ENCODE data around the gene ECHDC1. TPM values are rescaled to one million over a fixed set of nuclear protein-coding genes. Genes with fewer than 3 reads are reported as not detected.

ECHDC1 gene
- total and polyA plus RNA-seq, 2 of the 8 experiments (the other 6 are each of a cell fraction or from before 2014, with no cell fraction given): 11.3 to 60.5 TPM

DNA sequence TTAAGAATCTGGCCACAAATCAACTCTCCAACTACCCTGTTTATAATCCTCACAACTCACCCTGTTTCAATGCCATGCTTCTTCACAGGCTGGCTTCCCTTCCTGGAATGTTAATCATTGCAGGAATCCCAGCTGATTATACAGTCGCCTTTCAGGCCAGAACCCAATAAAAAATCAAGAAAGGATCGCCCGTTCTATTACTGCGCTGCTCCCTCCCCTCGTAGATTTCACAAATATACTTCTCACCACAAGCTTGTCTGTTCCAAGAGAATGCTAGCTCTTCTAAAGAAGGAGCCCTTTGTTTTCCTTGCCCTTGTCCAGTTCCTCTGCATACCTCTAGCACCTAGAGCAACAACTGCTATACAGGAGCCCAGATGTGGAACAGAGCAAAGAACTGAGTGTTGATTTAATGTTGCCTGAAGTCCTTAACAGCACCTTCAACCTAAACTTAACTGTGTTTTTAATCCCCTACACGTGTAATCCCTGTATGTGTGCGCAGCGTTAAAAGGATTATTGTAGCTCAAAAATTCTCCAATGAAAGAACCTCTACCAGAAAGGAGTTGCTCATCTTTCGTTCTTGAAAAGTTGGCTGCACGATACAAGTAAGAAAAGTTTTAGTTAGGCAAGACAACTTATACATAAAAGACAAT lies 988 bp downstream of the ECHDC1 start (continued):
- TF ChIP-seq CHD7 (IDR thresholded peaks at IDR 0.05; ENCODE audit: insufficient replicate concordance, low read length) (no peak), SIX5 (IDR thresholded peaks at IDR 0.05; ENCODE audit: low read depth, low read length) (no peak), MAX (IDR thresholded peaks at IDR 0.05) (peak; percentile 38; the same call in 1 of the 2 replicates), SIN3A (conservative IDR thresholded peaks at IDR 0.05 in 1 of 2, IDR thresholded peaks at IDR 0.05 in 1 of 2; ENCODE audit: low read depth in 1 of 2, low read length in 2 of 2) (0 out of 4 replicates have a peak, but pooled peaks of 1 of the 2 experiments have one; percentile 50), POLR2A (IDR thresholded peaks at IDR 0.05; ENCODE audit: control extremely low read depth in 1 of 2, low read depth in 2 of 2, low read length in 2 of 2) (peak in 1 of 2 experiments; percentile 47; a peak in 1 of 3 replicates), JUN (IDR thresholded peaks at IDR 0.05; ENCODE audit: low read depth, low read length) (no peak), TEAD4 (IDR thresholded peaks at IDR 0.05; ENCODE audit: low read depth, low read length) (peak; percentile 93), KDM4A (IDR thresholded peaks at IDR 0.05; ENCODE audit: low read depth, low read length, severe bottlenecking) (no peak), TAF1 (IDR thresholded peaks at IDR 0.05; ENCODE audit: low read depth, low read length) (no peak), EZH2 (IDR thresholded peaks at IDR 0.05; ENCODE audit: low read depth, low read length, severe bottlenecking) (no peak), CREB1 (IDR thresholded peaks at IDR 0.05) (no peak)
